WTC11 (cell line): ENCODE results near the gene NSUN7. TPM values are rescaled to one million over a fixed set of nuclear protein-coding genes. Genes with fewer than 3 reads are reported as not detected.

Source experiments
- ATAC-seq: fragments of 200-7000 bp; cut with Tn5 transposase; 2 replicates; pipeline ENCODE4 v1.10.0; 2021; ENCODE audit warnings: mild to moderate bottlenecking, moderate library complexity
- CTCF ChIA-PET: fragments of 300-600 bp; sonication (Branson Sonifier 250); formaldehyde crosslinking; loops from one replicate; lab custom pipeline; 2021; ENCODE audit warnings: antibody characterized with exemption; lab: Charles Lee
- POLR2A ChIA-PET: fragments of 350-600 bp; sonication (Branson Sonifier 250); formaldehyde crosslinking; loops from one replicate; lab custom pipeline; 2021; ENCODE audit warnings: antibody characterized with exemption; lab: Charles Lee
- DNase-seq: peaks from one replicate; pipeline ENCODE4 v3.0.0; 2021; ENCODE audit warnings: low spot score
- H3K27ac Mint-ChIP-seq: 2 replicates; pipeline ENCODE4 v1.8.0; 2021; ENCODE audit warnings: mixed read lengths
- H3K27me3 Mint-ChIP-seq: 2 replicates; pipeline ENCODE4 v1.8.0; 2021; ENCODE audit warnings: low read depth, mild to moderate bottlenecking, moderate library complexity, mixed read lengths
- H3K36me3 Mint-ChIP-seq: 2 replicates; pipeline ENCODE4 v1.8.0; 2021; ENCODE audit warnings: mixed read lengths
- H3K4me1 Mint-ChIP-seq: 2 replicates; pipeline ENCODE4 v1.8.0; 2022; ENCODE audit warnings: mixed read lengths
- H3K4me3 Mint-ChIP-seq: 2 replicates; pipeline ENCODE4 v1.8.0; 2021; ENCODE audit warnings: mild to moderate bottlenecking, moderate library complexity, mixed read lengths
- H3K9me3 Mint-ChIP-seq: 2 replicates; pipeline ENCODE4 v1.8.0; 2021; ENCODE audit warnings: mixed read lengths
- AR ChIP-seq: fragments of 250-450 bp; sonication (Bioruptor Pico); IDR thresholded peaks from 2 replicates; pipeline ENCODE4 v1.9.0; 2021; ENCODE audit warnings: mild to moderate bottlenecking
- ATF6 ChIP-seq: sonication (generic); formaldehyde crosslinking; IDR thresholded peaks from 2 replicates; pipeline ENCODE4 v1.8.1; 2023; ENCODE audit warnings: mild to moderate bottlenecking, missing genetic modification reagents
- CREB1 ChIP-seq: sonication (generic); formaldehyde crosslinking; IDR thresholded peaks from 2 replicates; pipeline ENCODE4 v1.8.0; 2023; ENCODE audit warnings: mild to moderate bottlenecking, missing genetic modification reagents
- E2F4 ChIP-seq: sonication (generic); formaldehyde crosslinking; IDR thresholded peaks from 2 replicates; pipeline ENCODE4 v1.8.1; 2022; ENCODE audit warnings: low read depth, mild to moderate bottlenecking, moderate library complexity, missing genetic modification reagents, borderline replicate concordance
- ELF4 ChIP-seq: sonication (generic); formaldehyde crosslinking; IDR thresholded peaks from 2 replicates; pipeline ENCODE4 v1.8.1; 2022; ENCODE audit warnings: low read depth, mild to moderate bottlenecking, moderate library complexity, missing genetic modification reagents
- ESRRA ChIP-seq: sonication (generic); formaldehyde crosslinking; IDR thresholded peaks from 2 replicates; pipeline ENCODE4 v1.8.1; 2022; ENCODE audit warnings: mild to moderate bottlenecking, missing genetic modification reagents, borderline replicate concordance
- ETV6 ChIP-seq: sonication (generic); formaldehyde crosslinking; IDR thresholded peaks from 2 replicates; pipeline ENCODE4 v1.8.1; 2022; ENCODE audit warnings: mild to moderate bottlenecking, missing genetic modification reagents
- FOXJ3 ChIP-seq: sonication (generic); formaldehyde crosslinking; IDR thresholded peaks from 2 replicates; pipeline ENCODE4 v1.9.0; 2021; ENCODE audit warnings: missing genetic modification reagents, mild to moderate bottlenecking, borderline replicate concordance
- GABPB1 ChIP-seq: sonication (generic); formaldehyde crosslinking; IDR thresholded peaks from 2 replicates; pipeline ENCODE4 v1.8.1; 2023; ENCODE audit warnings: mild to moderate bottlenecking, missing genetic modification reagents
- HMGA2 ChIP-seq: fragments of 250-450 bp; sonication (Bioruptor Pico); IDR thresholded peaks from 2 replicates; pipeline ENCODE4 v1.4.0; 2021; ENCODE audit warnings: mild to moderate bottlenecking, moderate library complexity
- JUN ChIP-seq: sonication (generic); formaldehyde crosslinking; IDR thresholded peaks from 2 replicates; pipeline ENCODE4 v1.8.0; 2023; ENCODE audit warnings: mild to moderate bottlenecking, missing genetic modification reagents
- MAX ChIP-seq: sonication (generic); formaldehyde crosslinking; IDR thresholded peaks from 2 replicates; pipeline ENCODE4 v1.8.0; 2022; ENCODE audit warnings: mild to moderate bottlenecking, missing genetic modification reagents
- NR1H2 ChIP-seq: sonication (generic); formaldehyde crosslinking; IDR thresholded peaks from 2 replicates; pipeline ENCODE4 v1.9.0; 2021; ENCODE audit warnings: mild to moderate bottlenecking, moderate library complexity, missing genetic modification reagents
- NR2C2 ChIP-seq: sonication (generic); formaldehyde crosslinking; IDR thresholded peaks from 2 replicates; pipeline ENCODE4 v1.8.0; 2022; ENCODE audit warnings: mild to moderate bottlenecking, missing genetic modification reagents
- PRRX2 ChIP-seq: fragments of 250-450 bp; sonication (Bioruptor Pico); IDR thresholded peaks from 2 replicates; pipeline ENCODE4 v1.8.0; 2021; ENCODE audit warnings: mild to moderate bottlenecking
- SMAD3 ChIP-seq: sonication (generic); formaldehyde crosslinking; IDR thresholded peaks from 2 replicates; pipeline ENCODE4 v1.8.0; 2022; ENCODE audit warnings: missing genetic modification reagents, mild to moderate bottlenecking, borderline replicate concordance
- SMAD4 ChIP-seq: sonication (generic); formaldehyde crosslinking; IDR thresholded peaks from 2 replicates; pipeline ENCODE4 v1.8.0; 2022; ENCODE audit warnings: mild to moderate bottlenecking, missing genetic modification reagents
- TCF7 ChIP-seq: sonication (generic); formaldehyde crosslinking; IDR thresholded peaks from 2 replicates; pipeline ENCODE4 v1.8.0; 2022; ENCODE audit warnings: mild to moderate bottlenecking, low read depth, missing genetic modification reagents, moderate library complexity
- TP53 ChIP-seq: sonication (generic); formaldehyde crosslinking; IDR thresholded peaks from 2 replicates; pipeline ENCODE4 v1.8.1; 2023; ENCODE audit warnings: mild to moderate bottlenecking, missing genetic modification reagents
- USF2 ChIP-seq: sonication (generic); formaldehyde crosslinking; IDR thresholded peaks from 2 replicates; pipeline ENCODE4 v1.8.1; 2023; ENCODE audit warnings: mild to moderate bottlenecking, missing genetic modification reagents, moderate library complexity
- ZNF138 ChIP-seq: sonication (generic); formaldehyde crosslinking; conservative IDR thresholded peaks from 2 replicates; pipeline ENCODE4 v1.8.1; 2022; ENCODE audit warnings: mild to moderate bottlenecking, moderate library complexity, missing genetic modification reagents
- ZNF281 ChIP-seq: sonication (generic); formaldehyde crosslinking; IDR thresholded peaks from 2 replicates; pipeline ENCODE4 v1.8.0; 2023; ENCODE audit warnings: mild to moderate bottlenecking, missing genetic modification reagents
- ZNF416 ChIP-seq: fragments of 250-450 bp; sonication (Bioruptor Pico); IDR thresholded peaks from 2 replicates; pipeline ENCODE4 v1.9.0; 2021; ENCODE audit warnings: mild to moderate bottlenecking, inconsistent platforms
- ZNF423 ChIP-seq: fragments of 250-450 bp; sonication (Bioruptor Pico); IDR thresholded peaks from 2 replicates; pipeline ENCODE4 v2.1.2; 2022; ENCODE audit warnings: mild to moderate bottlenecking, moderate library complexity
- total RNA-seq: library from RNA; stranded (reverse); gene quantifications from 3 replicates; pipeline ENCODE4 v1.2.3, GENCODE V29; 2021

The NSUN7 gene
- total RNA-seq, 1 experiment from 2014 or later, result 24.1 TPM

GRCh38 chr4:40831146-40831907 lies 81.6 kb downstream of the NSUN7 start:
- no peak overlapping the region for H3K4me3 Mint-ChIP-seq
- no peaks in the 10 kb centered on the region for H3K27me3 Mint-ChIP-seq
- H3K36me3 Mint-ChIP-seq, result peaks cover 52% of the 10 kb centered on the region
- ATAC-seq (no peak), DNase-seq (no peak)
- ChIA-PET POLR2A (no interaction called here), CTCF (interaction anchor here (1.0 to 1.8 kb wide), 4 partner anchors 10 to 77 kb away, joined by 3 to 5 read pairs (median 4); no protein-coding TSS in a partner anchor)
- H3K9me3 Mint-ChIP-seq, result no peaks in the 10 kb centered on the region
- TF ChIP-seq ZNF423 (CRISPR knock-in tag) (no peak), HMGA2 (CRISPR knock-in tag) (no peak), ATF6 (CRISPR knock-in tag) (no peak), E2F4 (CRISPR knock-in tag) (no peak), SMAD3 (CRISPR knock-in tag) (no peak), CREB1 (CRISPR knock-in tag) (no peak), ESRRA (CRISPR knock-in tag) (no peak), ELF4 (no peak)
- no peak overlapping the region for H3K27ac Mint-ChIP-seq
- no peaks in the 10 kb centered on the region for H3K4me1 Mint-ChIP-seq

GRCh38 chr4:40832175-40832574 lies 82.4 kb downstream of the NSUN7 start:
- Mint-ChIP-seq H3K27me3 (no peaks in the 10 kb centered on the region), H3K4me1 (no peaks in the 10 kb centered on the region), H3K9me3 (no peaks in the 10 kb centered on the region), H3K4me3 (no peak overlapping the region), H3K27ac (peak overlapping the region; percentile 76; the same call in 1 of the 2 replicates), H3K36me3 (peaks cover 48% of the 10 kb centered on the region)
- ChIA-PET POLR2A (no interaction called here), CTCF (interaction anchor here (1.3 to 1.8 kb wide), 2 partner anchors 9 to 65 kb away, joined by 4 read pairs; no protein-coding TSS in a partner anchor)
- DNase-seq (no peak), ATAC-seq (no peak; the same call in 1 of the 2 replicates)
- no peak for TF ChIP-seq ZNF416
- TF ChIP-seq TCF7 (CRISPR knock-in tag), result no peak
- TF ChIP-seq HMGA2 (CRISPR knock-in tag), result no peak
- TF ChIP-seq ETV6 (CRISPR knock-in tag), result no peak
- no peak for TF ChIP-seq ZNF138 (CRISPR knock-in tag)
- TF ChIP-seq FOXJ3 (CRISPR knock-in tag), result no peak
- no peak for TF ChIP-seq MAX (CRISPR knock-in tag)
- TF ChIP-seq NR2C2, result no peak
- TF ChIP-seq TP53 (CRISPR knock-in tag), result no peak
- no peak for TF ChIP-seq JUN (CRISPR knock-in tag)
- no peak for TF ChIP-seq ZNF281 (CRISPR knock-in tag)
- no peak for TF ChIP-seq PRRX2
- no peak for TF ChIP-seq NR1H2
- no peak for TF ChIP-seq USF2
- TF ChIP-seq SMAD4 (CRISPR knock-in tag), result no peak
- no peak for TF ChIP-seq GABPB1 (CRISPR knock-in tag)
- TF ChIP-seq AR (CRISPR knock-in tag), result no peak
